MV-4-11 (cell line): ENCODE data around the gene PTPN1.

Experiments used
- DNase-seq: peaks from one replicate; lab custom pipeline; 2025; lab: John Stamatoyannopoulos, UW

The PTPN1 gene

DNA sequence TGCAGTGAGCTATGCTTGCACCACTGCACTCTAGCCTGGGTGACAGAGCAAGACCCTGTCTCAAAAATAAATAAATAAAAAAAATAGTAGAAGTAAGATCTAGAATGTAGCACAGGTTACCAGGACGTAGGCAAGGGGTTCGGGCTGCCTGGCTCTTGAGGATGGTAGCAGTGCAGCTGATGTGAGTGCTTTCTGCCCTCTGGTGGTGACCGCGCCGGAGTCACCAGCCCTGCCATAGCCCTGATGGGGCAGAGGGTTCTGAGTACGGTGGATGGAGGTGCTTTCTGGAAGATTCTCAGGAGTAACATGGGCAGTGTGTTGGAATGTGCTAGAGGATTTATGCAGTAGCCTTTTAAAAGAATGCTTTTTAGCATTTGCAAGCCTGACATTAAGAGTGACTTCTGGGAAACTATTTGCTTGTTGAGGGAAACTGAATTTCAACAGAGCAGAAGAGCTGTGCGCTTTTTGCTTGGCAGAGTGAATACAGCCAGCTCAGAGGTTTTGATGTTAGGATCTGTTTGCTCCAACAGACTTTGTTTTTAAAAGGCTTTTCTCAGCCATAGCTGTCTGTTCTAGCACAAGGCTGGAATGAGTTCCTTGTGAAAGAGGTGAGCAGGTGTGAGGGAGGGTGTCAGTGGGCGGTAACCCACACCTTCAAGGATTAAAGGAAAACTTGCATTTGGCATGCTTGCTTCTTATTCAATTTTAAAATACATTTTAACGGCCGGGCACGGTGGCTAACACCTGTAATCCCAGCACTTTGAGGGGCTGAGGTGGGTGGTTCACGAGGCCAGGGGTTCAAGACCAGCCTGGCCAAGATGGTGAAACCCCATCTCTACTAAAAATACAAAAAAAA, 65.9 kb downstream of the PTPN1 start:
- DNase-seq = peak; percentile 33

DNA sequence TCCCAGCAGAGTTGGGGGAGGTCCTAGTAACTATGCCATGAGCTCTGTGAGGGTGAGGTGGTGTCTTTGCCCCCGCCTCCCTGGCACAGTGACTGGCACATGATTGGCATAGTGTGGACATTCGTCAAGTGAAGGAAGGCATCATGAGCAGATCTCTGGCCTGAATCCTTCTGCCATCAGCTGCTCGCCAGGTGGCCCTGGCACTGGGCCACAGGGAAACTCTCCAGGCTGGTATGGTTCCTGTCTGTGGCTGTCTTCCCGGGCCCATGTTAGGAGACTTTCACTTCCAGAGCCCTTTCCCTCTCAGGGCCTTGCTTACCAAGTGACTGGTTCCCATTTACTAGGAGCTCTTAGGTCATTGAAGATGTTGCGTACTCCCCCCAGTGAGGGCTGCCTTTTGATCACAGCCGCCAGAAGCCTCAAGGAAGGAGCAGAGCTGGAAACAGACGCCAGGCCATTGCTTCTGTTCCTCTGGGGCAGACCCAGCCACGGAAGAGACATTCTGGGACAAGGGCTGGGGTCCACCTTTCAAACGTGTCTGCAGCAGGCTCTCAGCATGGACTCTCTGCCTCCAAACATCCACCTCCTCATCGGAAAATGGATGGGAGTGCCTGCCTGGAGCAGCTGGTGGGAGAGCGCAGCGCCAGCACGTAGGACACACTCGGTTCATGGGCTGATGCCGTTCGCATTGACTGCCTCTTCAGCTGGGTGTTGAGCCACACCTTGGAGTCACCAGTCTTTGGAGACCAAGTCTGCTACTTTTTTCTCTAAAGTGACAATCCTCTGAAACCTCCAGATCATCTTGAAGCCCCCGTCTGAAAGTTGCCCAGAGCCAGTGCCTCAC, 67.2 kb downstream of the PTPN1 start:
- DNase-seq = peak; percentile 29

DNA sequence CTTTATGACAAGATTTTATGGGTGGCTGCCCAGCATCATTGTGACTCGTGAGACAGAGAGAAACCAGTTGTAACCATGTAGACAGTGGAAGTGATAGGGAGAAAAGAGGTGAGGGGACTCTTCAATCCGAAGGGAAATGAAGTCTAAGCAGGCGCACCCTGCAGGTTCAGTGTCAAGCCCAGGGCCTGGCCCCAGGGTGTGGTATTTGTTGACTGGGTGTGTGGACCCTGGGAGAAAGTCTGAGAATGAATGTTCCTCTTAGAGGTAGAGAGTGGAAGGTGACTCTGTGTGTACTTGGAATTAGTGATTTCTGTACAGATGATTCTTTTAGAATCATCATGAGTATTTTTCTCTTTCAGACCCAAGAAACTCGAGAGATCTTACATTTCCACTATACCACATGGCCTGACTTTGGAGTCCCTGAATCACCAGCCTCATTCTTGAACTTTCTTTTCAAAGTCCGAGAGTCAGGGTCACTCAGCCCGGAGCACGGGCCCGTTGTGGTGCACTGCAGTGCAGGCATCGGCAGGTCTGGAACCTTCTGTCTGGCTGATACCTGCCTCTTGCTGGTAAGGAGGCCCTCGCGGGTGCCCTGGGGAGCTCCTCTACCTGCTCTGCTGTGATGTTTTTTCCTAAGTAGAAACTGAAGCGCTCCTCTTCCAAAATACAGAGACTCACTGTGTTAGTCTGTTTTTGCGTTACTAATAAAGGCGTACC, 68.0 kb downstream of the PTPN1 start:
- no peak for DNase-seq

DNA sequence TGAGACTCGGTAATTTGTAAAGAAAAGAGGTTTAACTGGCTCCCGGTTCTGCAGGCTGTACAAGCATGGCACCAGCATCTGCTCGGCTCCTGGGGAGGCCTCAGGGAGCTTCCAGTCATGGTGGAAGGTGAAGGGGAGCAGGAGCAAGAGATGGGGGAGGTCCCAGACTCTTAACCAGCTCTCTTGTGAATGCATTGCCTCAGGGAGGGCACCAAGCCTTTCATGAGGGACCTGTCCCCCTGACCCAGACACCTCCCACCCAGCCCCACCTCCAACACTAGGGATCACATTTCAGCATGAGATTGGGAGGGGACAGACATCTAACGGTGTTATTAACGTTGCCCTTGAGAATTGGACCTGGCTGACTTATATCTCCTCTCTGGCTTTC, 68.6 kb downstream of the PTPN1 start:
- DNase-seq = no peak

DNA sequence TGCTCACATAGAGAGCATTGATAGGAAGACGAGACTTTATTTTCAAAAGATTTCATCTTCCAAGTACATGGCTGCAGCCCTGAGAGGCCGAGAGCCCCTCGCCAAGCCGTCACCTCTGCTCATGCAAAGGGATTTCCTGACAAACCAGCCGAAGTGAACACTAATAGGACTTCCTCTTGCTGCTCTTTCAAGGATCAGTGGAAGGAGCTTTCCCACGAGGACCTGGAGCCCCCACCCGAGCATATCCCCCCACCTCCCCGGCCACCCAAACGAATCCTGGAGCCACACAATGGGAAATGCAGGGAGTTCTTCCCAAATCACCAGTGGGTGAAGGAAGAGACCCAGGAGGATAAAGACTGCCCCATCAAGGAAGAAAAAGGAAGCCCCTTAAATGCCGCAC, 69.3 kb downstream of the PTPN1 start:
- no peak for DNase-seq

DNA sequence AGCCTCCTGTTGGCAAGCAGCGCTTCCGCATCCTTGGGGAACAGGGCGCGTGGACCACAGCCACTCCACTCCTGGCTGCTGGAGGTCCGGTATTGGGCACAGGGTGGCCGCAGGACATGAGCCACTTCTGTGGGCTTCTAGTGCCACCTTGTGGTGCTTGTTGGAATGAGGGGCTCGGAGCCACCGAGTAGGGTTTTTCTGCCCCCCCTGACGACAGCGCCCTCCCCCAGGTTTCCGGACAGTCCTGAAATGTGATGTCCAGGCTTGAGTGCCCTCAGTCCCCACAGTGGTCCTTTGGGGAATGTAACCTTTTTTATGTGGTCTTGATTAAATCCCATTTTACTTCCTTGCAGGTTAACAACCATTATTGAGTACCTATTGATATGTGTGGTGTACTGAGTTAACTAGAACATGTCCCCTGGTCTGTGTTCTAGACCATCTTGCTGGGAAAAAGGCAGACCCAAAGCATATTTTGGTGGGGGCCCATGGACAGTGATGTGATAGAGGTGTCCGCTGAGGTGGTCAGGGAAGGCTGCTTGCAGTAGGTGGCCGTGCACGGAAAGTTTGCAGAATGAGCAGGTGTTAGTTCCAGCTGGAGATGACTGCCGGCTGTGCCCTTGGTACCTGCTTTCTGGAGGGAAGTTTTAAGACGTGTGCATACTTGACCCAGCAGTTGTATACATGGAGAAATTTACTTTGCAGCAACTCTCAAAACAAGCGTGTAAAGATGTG, 70.0 kb downstream of the PTPN1 start:
- peak; percentile 20 for DNase-seq

DNA sequence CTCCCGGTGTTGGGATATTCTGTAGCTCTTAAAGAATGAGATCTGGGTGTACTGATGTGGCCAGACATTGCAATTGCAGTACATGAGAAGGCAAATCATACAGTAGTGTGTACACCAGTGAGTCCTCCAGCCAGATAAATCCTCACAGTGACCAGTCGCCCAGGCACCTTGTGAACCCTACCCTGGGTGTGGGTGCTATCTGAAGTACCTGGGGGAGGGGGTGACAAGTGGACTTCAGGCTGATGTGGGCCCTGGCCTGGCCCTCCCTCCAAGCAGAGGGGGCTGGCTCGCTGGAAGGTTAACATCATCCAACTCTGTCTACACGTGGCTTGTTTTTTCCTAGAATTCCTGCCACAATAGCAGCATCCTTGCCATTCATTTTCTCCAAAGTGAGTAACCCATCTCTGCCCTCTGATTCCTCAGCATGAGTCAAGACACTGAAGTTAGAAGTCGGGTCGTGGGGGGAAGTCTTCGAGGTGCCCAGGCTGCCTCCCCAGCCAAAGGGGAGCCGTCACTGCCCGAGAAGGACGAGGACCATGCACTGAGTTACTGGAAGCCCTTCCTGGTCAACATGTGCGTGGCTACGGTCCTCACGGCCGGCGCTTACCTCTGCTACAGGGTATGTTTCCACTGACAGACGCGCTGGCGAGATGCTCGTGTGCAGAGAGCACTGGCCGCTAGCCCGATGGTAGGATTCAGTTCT, 70.8 kb downstream of the PTPN1 start:
- DNase-seq = no peak

DNA sequence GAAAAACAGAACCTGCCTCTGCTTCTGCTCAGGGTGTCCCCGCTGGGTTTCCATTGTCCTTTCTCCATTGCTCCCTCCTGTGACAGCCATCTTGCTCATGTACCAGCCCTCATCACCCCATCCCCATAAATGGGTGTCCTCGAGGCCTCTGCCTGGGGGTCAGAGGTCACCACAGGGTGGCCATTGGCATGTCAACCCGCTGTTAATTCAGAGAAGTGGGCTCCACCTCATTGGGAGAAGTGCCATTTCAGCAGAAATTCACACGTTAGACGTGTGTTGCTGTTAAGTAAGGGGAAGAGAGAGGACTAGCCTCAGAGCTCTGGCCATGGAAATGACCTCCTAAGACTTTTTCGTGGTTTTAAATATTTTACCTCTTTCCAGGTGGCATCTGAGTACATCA, 71.9 kb downstream of the PTPN1 start:
- no peak for DNase-seq

DNA sequence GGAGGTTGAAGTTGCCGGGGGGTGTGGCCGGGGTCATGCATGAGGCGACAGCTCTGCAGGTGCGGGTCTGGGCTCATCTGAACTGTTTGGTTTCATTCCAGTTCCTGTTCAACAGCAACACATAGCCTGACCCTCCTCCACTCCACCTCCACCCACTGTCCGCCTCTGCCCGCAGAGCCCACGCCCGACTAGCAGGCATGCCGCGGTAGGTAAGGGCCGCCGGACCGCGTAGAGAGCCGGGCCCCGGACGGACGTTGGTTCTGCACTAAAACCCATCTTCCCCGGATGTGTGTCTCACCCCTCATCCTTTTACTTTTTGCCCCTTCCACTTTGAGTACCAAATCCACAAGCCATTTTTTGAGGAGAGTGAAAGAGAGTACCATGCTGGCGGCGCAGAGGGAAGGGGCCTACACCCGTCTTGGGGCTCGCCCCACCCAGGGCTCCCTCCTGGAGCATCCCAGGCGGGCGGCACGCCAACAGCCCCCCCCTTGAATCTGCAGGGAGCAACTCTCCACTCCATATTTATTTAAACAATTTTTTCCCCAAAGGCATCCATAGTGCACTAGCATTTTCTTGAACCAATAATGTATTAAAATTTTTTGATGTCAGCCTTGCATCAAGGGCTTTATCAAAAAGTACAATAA, 72.5 kb downstream of the PTPN1 start:
- no peak for DNase-seq

DNA sequence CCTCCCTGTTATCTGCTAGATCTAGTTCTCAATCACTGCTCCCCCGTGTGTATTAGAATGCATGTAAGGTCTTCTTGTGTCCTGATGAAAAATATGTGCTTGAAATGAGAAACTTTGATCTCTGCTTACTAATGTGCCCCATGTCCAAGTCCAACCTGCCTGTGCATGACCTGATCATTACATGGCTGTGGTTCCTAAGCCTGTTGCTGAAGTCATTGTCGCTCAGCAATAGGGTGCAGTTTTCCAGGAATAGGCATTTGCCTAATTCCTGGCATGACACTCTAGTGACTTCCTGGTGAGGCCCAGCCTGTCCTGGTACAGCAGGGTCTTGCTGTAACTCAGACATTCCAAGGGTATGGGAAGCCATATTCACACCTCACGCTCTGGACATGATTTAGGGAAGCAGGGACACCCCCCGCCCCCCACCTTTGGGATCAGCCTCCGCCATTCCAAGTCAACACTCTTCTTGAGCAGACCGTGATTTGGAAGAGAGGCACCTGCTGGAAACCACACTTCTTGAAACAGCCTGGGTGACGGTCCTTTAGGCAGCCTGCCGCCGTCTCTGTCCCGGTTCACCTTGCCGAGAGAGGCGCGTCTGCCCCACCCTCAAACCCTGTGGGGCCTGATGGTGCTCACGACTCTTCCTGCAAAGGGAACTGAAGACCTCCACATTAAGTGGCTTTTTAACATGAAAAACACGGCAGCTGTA, 73.4 kb downstream of the PTPN1 start:
- DNase-seq = no peak

DNA sequence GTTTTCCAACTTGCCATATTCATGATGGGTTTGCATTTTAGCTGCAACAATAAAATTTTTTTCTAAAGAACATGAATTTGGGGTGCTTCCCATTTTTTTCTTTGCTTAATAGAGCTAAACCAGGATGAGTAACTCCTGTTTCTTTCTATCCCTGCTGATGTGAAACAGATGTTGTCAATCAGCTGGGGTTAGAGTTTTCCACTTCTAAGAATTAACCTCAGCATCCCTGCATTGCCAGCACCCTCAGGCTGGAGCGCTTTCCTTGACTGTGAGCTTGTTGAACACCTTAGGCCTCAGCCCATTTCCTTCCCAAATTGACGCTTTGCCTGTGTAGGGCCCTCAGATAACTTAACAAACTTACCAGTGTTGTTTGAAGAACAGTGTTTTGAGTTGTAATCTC, 74.5 kb downstream of the PTPN1 start:
- DNase-seq = no peak

DNA sequence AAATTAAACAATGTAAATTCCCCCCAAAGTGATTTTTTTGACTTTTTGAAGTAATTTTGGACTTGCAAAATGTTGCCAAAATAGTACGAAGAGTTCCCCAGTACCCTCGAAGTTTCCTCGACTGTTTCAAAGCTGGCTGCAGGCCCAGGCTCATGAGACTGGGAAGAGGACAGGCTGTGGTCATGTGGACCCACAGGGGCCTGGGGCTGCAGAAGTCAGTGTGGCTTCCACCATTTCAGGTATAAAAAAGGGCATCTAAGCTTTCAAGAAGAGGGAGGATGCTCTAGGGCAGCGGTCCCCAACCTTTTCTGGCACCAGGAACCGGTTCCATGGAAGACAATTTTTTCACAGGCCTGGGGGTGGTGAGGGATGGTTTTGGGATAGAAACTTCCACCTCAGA, 75.0 kb downstream of the PTPN1 start:
- no peak for DNase-seq

DNA sequence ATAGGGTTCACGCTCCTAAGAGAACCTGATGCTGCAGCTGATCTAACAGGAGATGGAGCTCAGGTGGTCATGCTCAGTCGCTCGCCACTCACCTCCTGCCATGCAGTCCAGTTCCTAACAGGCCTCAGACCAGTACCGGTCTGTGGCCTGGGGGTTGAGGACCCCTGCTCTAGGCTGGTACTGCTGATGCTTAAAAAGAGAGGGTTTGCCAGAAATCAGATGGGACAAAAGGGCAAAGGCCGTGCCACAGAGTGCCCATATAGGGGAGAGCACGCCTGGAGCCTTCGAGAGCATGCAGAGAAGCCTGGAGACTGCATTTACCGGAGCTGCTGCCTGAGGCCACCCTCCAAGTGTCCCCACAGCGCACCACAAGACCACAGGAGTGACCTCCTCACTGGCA, 75.5 kb downstream of the PTPN1 start:
- DNase-seq = no peak

DNA sequence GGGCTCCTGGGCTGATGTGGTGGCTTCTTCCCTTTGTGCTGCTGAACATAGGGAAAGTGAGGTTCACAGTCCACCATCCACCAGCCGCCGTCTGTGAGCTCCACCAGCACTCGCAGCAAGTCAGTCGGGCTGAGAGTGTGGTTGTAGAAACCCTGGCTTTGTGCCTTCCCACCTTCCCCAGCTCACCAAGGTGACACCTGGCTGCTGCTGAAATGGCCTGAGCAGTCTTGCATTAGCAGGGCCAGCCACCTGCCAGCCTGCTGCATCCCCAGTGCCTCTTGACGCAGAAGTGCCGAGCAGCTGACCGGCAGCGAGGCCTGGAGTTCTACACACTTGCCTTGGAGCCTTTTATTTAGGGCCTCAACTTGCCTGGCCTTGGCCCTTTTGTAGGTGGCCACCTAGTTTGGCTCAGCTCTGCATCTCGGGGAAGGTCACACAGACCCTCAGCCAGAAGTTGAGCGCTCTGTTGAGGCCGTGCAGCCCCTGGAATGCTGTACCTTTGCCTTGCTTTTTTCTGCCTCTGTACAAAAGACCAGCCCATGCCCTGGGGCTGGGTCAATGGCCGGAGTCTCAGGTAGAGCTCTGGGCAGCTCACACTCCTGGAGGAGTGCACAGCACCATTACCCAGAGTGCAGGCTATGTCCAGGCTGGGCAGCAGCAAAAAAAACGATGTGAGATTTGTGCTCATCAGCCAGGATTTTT, 76.5 kb downstream of the PTPN1 start:
- DNase-seq = no peak

DNA sequence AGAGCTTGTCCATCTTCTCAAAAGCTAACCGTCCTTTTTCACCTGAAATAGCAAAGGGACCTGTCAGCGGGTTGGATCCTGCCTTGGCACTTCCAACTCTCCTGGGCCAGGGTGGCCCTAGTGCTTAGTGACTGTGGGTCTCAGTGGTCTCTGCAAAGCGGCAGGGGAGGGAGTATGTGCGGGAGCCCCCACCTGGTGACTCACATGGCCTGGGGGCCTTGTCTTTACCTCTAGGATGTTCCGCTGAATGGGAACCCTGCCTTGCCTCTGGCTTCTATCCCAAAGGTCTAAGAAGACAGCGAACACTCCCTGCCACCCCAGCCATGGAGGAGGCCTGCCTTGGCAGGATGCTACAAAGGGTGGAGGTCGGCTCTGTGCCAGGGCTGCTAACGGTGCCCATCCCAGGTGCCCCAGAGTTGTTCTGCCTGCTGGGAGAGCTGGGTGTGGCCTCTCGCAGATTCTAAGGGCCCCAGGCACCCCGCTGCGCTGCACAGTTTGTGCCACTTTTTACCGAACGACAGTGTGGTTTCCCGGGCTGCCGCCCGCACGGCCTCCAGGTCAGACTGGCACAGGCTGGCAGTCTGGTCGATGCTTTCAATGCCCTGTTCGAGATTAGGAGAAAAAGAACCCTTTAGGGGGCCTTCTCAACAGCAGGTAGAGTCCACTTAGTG, 77.2 kb downstream of the PTPN1 start:
- no peak for DNase-seq

DNA sequence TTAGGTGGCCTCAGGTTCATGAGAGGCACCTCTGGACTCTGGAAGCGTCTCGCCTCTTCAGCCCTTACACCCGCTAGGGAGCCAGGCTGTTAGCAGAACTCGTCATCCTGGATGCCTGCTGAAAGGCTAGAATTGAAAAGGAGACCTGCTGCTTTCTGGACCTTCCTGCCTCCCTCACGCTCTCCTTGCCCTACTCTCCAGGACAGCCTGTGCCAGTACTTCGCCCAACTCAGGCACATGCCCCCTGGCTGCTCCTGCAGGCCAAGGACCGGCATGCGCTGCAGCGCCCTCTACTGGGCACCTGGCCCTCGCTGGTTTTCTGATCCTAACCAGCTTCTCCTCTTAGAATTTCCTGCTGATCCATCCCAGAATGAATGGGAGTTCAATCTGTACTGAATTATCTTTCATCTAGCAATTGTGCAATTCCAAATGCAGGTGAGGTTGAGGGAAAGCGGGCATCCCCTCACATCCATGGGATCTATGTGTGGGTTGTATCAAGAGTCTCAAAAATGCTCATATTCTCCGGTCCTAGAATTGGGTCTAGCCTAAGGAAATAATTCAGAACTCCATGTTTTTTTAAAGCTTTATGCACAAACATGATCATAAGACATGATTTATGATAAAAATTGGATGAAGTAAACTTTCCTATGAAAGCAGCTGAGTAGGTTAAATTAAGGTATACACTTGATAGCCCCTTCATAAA, 78.0 kb downstream of the PTPN1 start:
- peak; percentile 51 for DNase-seq

DNA sequence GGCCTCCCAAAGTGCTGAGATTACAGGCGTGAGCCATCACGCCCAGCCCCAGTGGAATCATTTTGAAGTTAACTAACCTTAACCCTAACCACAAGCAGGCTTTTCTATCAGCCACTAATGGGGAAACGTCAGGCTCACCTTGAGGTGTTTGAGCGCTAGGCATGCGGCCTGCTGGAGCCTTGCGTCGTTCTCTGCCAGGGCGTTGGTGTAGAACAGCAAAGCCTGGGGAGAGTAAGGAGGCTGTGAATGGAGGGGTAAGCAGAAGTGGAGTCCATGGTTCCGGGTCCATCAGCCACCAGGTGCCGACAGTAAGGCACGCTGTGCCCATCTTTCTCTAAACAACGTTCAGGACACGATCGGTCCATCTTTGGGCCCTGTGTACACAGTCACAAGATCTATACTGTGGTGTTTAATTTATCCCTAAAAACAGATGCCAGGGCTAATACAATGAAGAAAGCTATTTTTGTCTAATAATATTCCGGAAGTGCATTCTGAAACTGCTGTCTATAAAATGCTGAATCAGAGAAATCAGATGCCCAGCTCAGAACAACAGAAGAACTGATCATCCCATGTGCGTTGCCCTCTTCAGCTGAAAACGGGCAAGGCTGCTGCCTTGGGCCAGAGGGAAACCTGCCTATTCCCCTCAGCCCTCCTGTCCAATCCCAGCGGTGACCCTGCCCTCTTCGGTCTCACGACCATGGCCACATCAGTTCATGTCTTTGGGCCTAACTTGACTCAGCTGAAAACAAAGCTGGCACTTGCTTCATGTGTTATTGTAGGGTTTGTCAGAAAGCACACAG, 79.6 kb downstream of the PTPN1 start:
- no peak for DNase-seq

DNA sequence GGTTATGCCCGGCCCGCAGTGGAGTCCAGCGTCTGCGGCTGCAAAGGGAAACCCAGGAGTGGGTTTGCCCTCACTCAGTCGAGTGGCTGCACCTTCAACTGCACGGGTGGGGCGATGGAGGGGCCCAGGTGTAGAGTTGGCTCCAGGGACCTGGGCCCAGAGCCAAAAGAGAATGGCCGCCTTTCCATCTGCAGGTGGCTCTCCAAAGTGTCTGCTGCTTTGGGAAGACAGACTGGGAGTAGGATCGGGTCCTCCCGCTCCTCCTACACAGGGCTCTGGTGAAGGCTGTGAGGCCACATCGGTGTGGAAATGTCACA, 80.1 kb downstream of the PTPN1 start:
- DNase-seq = no peak
